Thyroid gland (tissue), 4 donors: Measurements from ENCODE around the gene FAM181A. TPM values are rescaled to one million over a fixed set of nuclear protein-coding genes. Genes with fewer than 3 reads are reported as not detected.
A peak's percentile ranks its signal among the peaks of the same experiment; 100 is the strongest.

Experiments
- DNase-seq, 2 donors: peaks; one replicate each; pipeline ENCODE4 v3.0.0-alpha.2; 2019
- H3K27ac ChIP-seq, 3 donors: fragments of 200-600 bp; sonication (generic); 1 replicate in 2 of 3; 2 replicates in 1 of 3; pipeline ENCODE4 v1.5.1; 2016 to 2019; ENCODE audit warnings: mild to moderate bottlenecking in 1 of 3, moderate library complexity in 1 of 3
- H3K27me3 ChIP-seq: fragments of 200-600 bp; sonication (generic); one replicate; pipeline ENCODE4 v1.5.1; 2019
- H3K36me3 ChIP-seq, 2 donors: fragments of 200-600 bp; sonication (generic); one replicate each; pipeline ENCODE4 v1.5.1; 2016 to 2019
- H3K4me1 ChIP-seq, 2 donors: fragments of 200-600 bp; sonication (generic); one replicate each; pipeline ENCODE4 v1.5.1; 2017 to 2019
- H3K4me3 ChIP-seq, 3 donors: fragments of 200-600 bp; sonication (generic); replicated peaks in 1 of 3; 1 replicate in 2 of 3; 2 replicates in 1 of 3; pipeline ENCODE4 v1.5.1; 2016; ENCODE audit warnings: mild to moderate bottlenecking in 1 of 3
- H3K9me3 ChIP-seq: fragments of 200-600 bp; sonication (generic); one replicate; pipeline ENCODE4 v1.5.1; 2017
- CTCF ChIP-seq, 6 experiments: fragments of 200-600 bp in 3 of 6; fragments of 450-650 bp in 3 of 6; sonication (generic) in 3 of 6; IDR thresholded peaks; one replicate each; pipeline ENCODE4 v1.5.1; 2016 to 2019; ENCODE audit warnings: antibody characterized with exemption in 6 of 6, mild to moderate bottlenecking in 2 of 6, inconsistent platforms in 1 of 6, moderate library complexity in 1 of 6
- POLR2A ChIP-seq, 2 donors: fragments of 450-650 bp; IDR thresholded peaks; one replicate each; pipeline ENCODE4 v1.6.1; 2017; ENCODE audit warnings: antibody characterized with exemption in 2 of 2, mild to moderate bottlenecking in 2 of 2, moderate library complexity in 1 of 2
- WGBS, 2 donors: methylation state at CpG; one replicate each; pipeline ENCODE4 v1.1.5; 2017; 5-methylcytosine and 5-hydroxymethylcytosine counted together
- intact Hi-C: fragments of 100-400 bp; cut with DNase I; formaldehyde crosslinking; loops from one replicate; pipeline ENCODE4 v1.15.1; 2023
- total RNA-seq, 4 donors: library from RNA; depleted of rRNA; stranded (reverse); fragments of >200 nt; gene quantifications; one replicate each; pipeline ENCODE4 v1.2.3, GENCODE V29; 2016

FAM181A gene
- total RNA-seq, 4 donors from 2014 or later, result 0.40 to 3.6 (median 0.63) TPM

- DNase-seq, result peak; percentile 75
- Histone ChIP-seq H3K27me3 (no peaks in the 10 kb centered on the region), H3K4me1 (no peaks in the 10 kb centered on the region), H3K4me3 (no peak overlapping the region), H3K9me3 (no peaks in the 10 kb centered on the region), H3K36me3 (no peaks in the 10 kb centered on the region), H3K27ac (no peak overlapping the region)
- 21 to 26% methylated on average over 13 of the region's 13 CpGs for WGBS, 2 donors
- intact Hi-C loops, result loop anchor here (2.0 to 10.0 kb wide), 2 partner anchors 108 to 238 kb away; partner anchors contain the start of gene PRIMA1
- TF ChIP-seq POLR2A (IDR thresholded peaks at IDR 0.05), result no peak
- TF ChIP-seq CTCF (IDR thresholded peaks at IDR 0.05), result peak; percentile 88 to 97 (median 90)
Observed at GRCh38 chr14:93892923-93893558, 34.1 kb upstream of the FAM181A start.

GRCh38 chr14:93893661-93894261 is 33.4 kb upstream of the FAM181A start:
- H3K4me1 ChIP-seq, result no peaks in the 10 kb centered on the region
- H3K27me3 ChIP-seq, result no peaks in the 10 kb centered on the region
- intact Hi-C loops, result loop anchor here (2.0 to 10.0 kb wide), 2 partner anchors 109 to 239 kb away; partner anchors contain the start of gene PRIMA1
- no peak for DNase-seq
- WGBS, 2 donors, result 75 to 80% methylated on average over 12 of the region's 12 CpGs
- no peak overlapping the region for H3K4me3 ChIP-seq
- no peaks in the 10 kb centered on the region for H3K9me3 ChIP-seq
- TF ChIP-seq CTCF (IDR thresholded peaks at IDR 0.05) (no peak), POLR2A (IDR thresholded peaks at IDR 0.05) (no peak)
- no peaks in the 10 kb centered on the region for H3K36me3 ChIP-seq
- no peak overlapping the region for H3K27ac ChIP-seq

- Histone ChIP-seq H3K9me3 (no peaks in the 10 kb centered on the region), H3K4me1 (no peaks in the 10 kb centered on the region), H3K36me3 (no peaks in the 10 kb centered on the region), H3K4me3 (no peak overlapping the region), H3K27ac (no peak overlapping the region), H3K27me3 (no peaks in the 10 kb centered on the region)
- intact Hi-C loops, result loop anchor here (10.0 kb wide), 1 partner anchor 110 kb away; the partner anchor contains the start of gene PRIMA1
- 89% methylated on average over 9 of the region's 9 CpGs for WGBS, 2 donors
- TF ChIP-seq POLR2A (IDR thresholded peaks at IDR 0.05) (no peak), CTCF (IDR thresholded peaks at IDR 0.05) (no peak)
- no peak for DNase-seq
Observed at GRCh38 chr14:93895023-93895604, 32.0 kb upstream of the FAM181A start.

GRCh38 chr14:93897476-93897845 is 29.7 kb upstream of the FAM181A start:
- H3K4me1 ChIP-seq, result no peaks in the 10 kb centered on the region
- no peak for DNase-seq
- TF ChIP-seq POLR2A (IDR thresholded peaks at IDR 0.05) (no peak), CTCF (IDR thresholded peaks at IDR 0.05) (no peak)
- H3K27ac ChIP-seq, result no peak overlapping the region
- no peaks in the 10 kb centered on the region for H3K27me3 ChIP-seq
- WGBS, 2 donors, result 81% methylated on average over 5 of the region's 5 CpGs
- H3K36me3 ChIP-seq, result no peaks in the 10 kb centered on the region
- no peak overlapping the region for H3K4me3 ChIP-seq
- no peaks in the 10 kb centered on the region for H3K9me3 ChIP-seq
- intact Hi-C loops, result loop anchor here (10.0 kb wide), 1 partner anchor 113 kb away; the partner anchor contains the start of gene PRIMA1
